H1 (cell line): ENCODE measurements around the gene STKLD1. TPM values are rescaled to one million over a fixed set of nuclear protein-coding genes. Genes with fewer than 3 reads are reported as not detected.

Experiments
- ATF2 ChIP-seq: IDR thresholded peaks from 2 replicates; pipeline ENCODE4 v1.6.1; 2012; ENCODE audit warnings: low read length, inconsistent platforms
- ATF3 ChIP-seq: IDR thresholded peaks from 2 replicates; pipeline ENCODE4 v1.6.1; 2011; ENCODE audit warnings: low read depth, mild to moderate bottlenecking, low read length; ENCODE audit not compliant: insufficient read depth
- BRCA1 ChIP-seq: IDR thresholded peaks from 2 replicates; pipeline ENCODE4 v1.6.1; 2012; ENCODE audit warnings: low read depth, low read length, improper control_type of control experiment
- CHD7 ChIP-seq: fragments of 300-600 bp; sonication (generic); IDR thresholded peaks from 2 replicates; pipeline ENCODE4 v1.7.1; 2012; ENCODE audit warnings: low read length, moderate library complexity, mild to moderate bottlenecking, inconsistent platforms; ENCODE audit not compliant: insufficient replicate concordance
- CTBP2 ChIP-seq: IDR thresholded peaks from 2 replicates; pipeline ENCODE4 v1.7.0; 2011; ENCODE audit warnings: borderline replicate concordance, mild to moderate bottlenecking, moderate library complexity, mixed read lengths, low read length; ENCODE audit not compliant: insufficient read depth, insufficient read length
- SIX5 ChIP-seq: IDR thresholded peaks from 2 replicates; pipeline ENCODE4 v1.6.1; 2011; ENCODE audit warnings: mild to moderate bottlenecking, low read depth, low read length
- TAF7 ChIP-seq: optimal IDR thresholded peaks from 2 replicates; pipeline ENCODE3; 2011; ENCODE audit warnings: low read depth, mild to moderate bottlenecking, inconsistent platforms, low read length, moderate library complexity, borderline replicate concordance
- polyA plus RNA-seq, 7 experiments: library from polyadenylated mRNA; depleted of rRNA in 3 of 7; stranded (reverse) in 5 of 7; unstranded in 2 of 7; fragments of >200 nt in 5 of 7; fragments of 200-250 nt in 2 of 7; gene quantifications; 1 replicate in 5 of 7; 2 replicates in 1 of 7; 4 replicates in 1 of 7; pipeline versions ENCODE4 v1.2.1 to v1.2.3, GENCODE V29; 2011 to 2013; ENCODE audit warnings: missing spikeins in 2 of 7, mixed read lengths in 2 of 7
- total RNA-seq: library from RNA; stranded (reverse); fragmentation: NEBNext Ultra II Directional; extraction: Animal tissue kit (Norgen Biotek cat#: 25700); gene quantifications from 2 replicates; pipeline ENCODE4 v1.2.1, GENCODE V29; 2021

STKLD1 gene
- total and polyA plus RNA-seq, 2 of the 8 experiments (the other 6 are each of a cell fraction or from before 2014, with no cell fraction given) = 0.26 TPM; not detected in 1

DNA sequence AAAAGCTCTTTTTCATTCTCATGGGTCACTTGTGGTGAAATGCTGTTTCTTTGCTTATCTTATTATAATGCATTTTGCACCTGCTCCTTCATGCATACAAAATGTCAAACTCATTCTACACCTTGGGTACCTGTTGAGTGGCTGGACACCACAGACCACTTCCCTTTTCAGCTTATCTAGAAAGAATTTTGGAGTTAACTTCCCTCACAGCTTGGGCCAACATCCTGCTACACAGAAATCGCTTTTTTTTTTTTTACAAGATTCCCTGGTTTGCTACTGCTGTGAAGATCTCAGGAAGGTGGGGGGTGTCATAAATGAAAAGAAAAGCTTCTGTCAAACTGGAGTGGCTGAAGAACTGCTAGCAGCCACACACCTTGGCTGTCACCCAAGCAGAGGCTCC lies 39.0 kb downstream of the STKLD1 start (continued):
- TF ChIP-seq ATF3 = no peak
- TF ChIP-seq CHD7 = no peak
- no peak for TF ChIP-seq ATF2
- no peak for TF ChIP-seq TAF7
- TF ChIP-seq CTBP2 = no peak
- no peak for TF ChIP-seq BRCA1
- TF ChIP-seq SIX5 = no peak
